AG04449 (cell line): ENCODE data around the gene LRMDA.

Source experiments
- CTCF ChIA-PET: fragments of 350-600 bp; formaldehyde crosslinking; extraction: SDS; loops from one replicate; lab custom pipeline; 2021; ENCODE audit warnings: antibody characterized with exemption; lab: Yijun Ruan, JAX
- POLR2A ChIA-PET: fragments of 400-600, 350-600 bp; formaldehyde crosslinking; extraction: SDS; loops from one replicate; lab custom pipeline; 2020; ENCODE audit warnings: antibody characterized with exemption, inconsistent platforms; lab: Yijun Ruan, JAX
- DNase-seq: peaks from one replicate; pipeline ENCODE4 v3.0.0-alpha.2; 2010; ENCODE audit warnings: low read depth, low spot score
- H3K4me3 ChIP-seq: 2 replicates; pipeline ENCODE4 v1.5.1; 2011; ENCODE audit warnings: low read depth, mild to moderate bottlenecking, control low read depth, low read length
- TF ChIP-seq, protein P1 (sequence below): IDR thresholded peaks from one replicate; pipeline ENCODE4 v1.5.1; 2011; ENCODE audit warnings: mild to moderate bottlenecking, moderate library complexity, low read length, control low read depth, inconsistent platforms; ENCODE audit not compliant: insufficient read depth; ENCODE audit errors: missing control alignments

LRMDA gene

DNA sequence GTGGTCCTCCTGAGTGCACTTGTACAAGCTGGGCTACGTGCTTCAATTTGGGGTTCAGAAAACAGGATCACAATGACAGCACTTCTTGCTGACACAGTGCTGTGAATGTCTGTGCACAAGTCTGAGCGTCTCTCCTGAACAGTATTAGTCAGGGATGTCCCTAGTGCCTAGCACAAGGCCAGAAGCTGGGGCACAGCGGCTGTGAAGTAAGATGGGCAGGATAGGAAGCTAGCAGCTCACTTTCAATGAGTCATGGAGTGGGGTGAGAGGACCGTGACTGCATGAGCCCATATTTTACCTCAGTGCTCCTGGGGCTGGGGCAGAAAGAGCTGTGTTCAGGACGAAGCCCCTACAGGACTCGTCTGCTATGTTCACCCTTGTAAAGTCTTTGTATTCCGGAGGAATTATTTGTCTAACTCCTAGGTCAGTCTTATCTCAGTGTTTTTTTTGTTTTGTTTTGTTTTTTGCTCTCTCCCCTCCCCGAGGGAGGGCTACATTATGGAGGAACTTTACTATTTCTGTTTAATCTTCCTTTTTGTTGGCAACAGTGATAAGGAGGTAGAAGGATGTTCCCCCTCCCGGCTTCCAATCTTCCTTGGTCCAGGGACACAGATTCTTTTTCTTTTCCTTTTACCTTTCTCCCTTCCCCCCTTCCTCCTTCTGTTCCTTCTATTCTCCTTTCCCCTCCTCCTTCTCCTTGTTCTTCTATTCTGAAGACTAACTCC is 2.8 kb upstream of the LRMDA start:
- DNase-seq, result no peak
- CTCF ChIA-PET, result no interaction called here
- POLR2A ChIA-PET, result no interaction called here
- TF ChIP-seq, protein P1, sequence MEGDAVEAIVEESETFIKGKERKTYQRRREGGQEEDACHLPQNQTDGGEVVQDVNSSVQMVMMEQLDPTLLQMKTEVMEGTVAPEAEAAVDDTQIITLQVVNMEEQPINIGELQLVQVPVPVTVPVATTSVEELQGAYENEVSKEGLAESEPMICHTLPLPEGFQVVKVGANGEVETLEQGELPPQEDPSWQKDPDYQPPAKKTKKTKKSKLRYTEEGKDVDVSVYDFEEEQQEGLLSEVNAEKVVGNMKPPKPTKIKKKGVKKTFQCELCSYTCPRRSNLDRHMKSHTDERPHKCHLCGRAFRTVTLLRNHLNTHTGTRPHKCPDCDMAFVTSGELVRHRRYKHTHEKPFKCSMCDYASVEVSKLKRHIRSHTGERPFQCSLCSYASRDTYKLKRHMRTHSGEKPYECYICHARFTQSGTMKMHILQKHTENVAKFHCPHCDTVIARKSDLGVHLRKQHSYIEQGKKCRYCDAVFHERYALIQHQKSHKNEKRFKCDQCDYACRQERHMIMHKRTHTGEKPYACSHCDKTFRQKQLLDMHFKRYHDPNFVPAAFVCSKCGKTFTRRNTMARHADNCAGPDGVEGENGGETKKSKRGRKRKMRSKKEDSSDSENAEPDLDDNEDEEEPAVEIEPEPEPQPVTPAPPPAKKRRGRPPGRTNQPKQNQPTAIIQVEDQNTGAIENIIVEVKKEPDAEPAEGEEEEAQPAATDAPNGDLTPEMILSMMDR, result no peak
- no peak overlapping the region for H3K4me3 ChIP-seq

GRCh38 chr10:75429159-75429827 is 2.1 kb upstream of the LRMDA start:
- POLR2A ChIA-PET, result no interaction called here
- TF ChIP-seq, protein P1, result no peak
- H3K4me3 ChIP-seq, result no peak overlapping the region
- CTCF ChIA-PET, result no interaction called here
- DNase-seq, result no peak

GRCh38 chr10:75430000-75430763 is 1.2 kb upstream of the LRMDA start:
- no peak overlapping the region for H3K4me3 ChIP-seq
- ChIA-PET POLR2A (no interaction called here), CTCF (no interaction called here)
- TF ChIP-seq, protein P1, result no peak
- DNase-seq, result no peak

- CTCF ChIA-PET, result no interaction called here
- TF ChIP-seq, protein P1, result no peak
- POLR2A ChIA-PET, result no interaction called here
- no peak for DNase-seq
- H3K4me3 ChIP-seq, result no peak overlapping the region
Measured at GRCh38 chr10:75432176-75432575, 752 bp downstream of the LRMDA start.

DNA sequence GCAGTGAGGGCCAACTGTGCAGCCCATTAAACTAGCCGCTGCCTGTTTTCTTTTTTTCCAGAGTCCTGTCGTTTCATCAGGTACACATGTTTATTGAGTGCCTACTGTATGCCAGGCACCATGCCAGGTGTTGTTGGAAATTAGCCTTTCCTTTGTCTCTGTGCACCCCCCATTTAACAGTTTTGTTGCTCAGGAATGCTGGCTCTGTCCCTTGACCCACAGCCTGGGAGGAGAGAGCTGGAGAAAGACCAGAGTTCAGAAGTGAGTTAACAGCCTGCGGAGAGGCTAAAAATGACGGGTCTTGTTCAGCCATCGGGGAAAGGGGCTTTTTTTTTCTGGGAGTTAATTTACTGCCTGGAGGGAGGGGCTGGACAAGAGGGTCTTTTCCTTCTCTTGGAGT is 1.3 kb downstream of the LRMDA start:
- no peak overlapping the region for H3K4me3 ChIP-seq
- TF ChIP-seq, protein P1, result no peak
- CTCF ChIA-PET, result no interaction called here
- no peak for DNase-seq
- POLR2A ChIA-PET, result no interaction called here

GRCh38 chr10:75433216-75433615 is 1.8 kb downstream of the LRMDA start:
- CTCF ChIA-PET, result no interaction called here
- TF ChIP-seq, protein P1, result no peak
- no peak overlapping the region for H3K4me3 ChIP-seq
- DNase-seq, result no peak
- POLR2A ChIA-PET, result no interaction called here
